Duodenal mucosa (tissue), 2 donors: ENCODE measurements around the gene ADPRH.

Experiments used
- H3K27ac ChIP-seq: one replicate; pipeline ENCODE4 v1.7.0; 2013; ENCODE audit warnings: low read depth, low read length
- H3K27me3 ChIP-seq, 2 donors: one replicate each; pipeline ENCODE4 v1.7.0; 2013; ENCODE audit warnings: low read length in 2 of 2, control low read depth in 1 of 2; ENCODE audit not compliant: insufficient read depth in 2 of 2, control insufficient read depth in 1 of 2
- H3K36me3 ChIP-seq, 2 donors: one replicate each; pipeline ENCODE4 v1.7.0; 2013; ENCODE audit warnings: low read length in 2 of 2, control low read depth in 1 of 2; ENCODE audit not compliant: insufficient read depth in 2 of 2, control insufficient read depth in 1 of 2
- H3K4me1 ChIP-seq, 2 donors: one replicate each; pipeline ENCODE4 v1.7.0; 2013; ENCODE audit warnings: low read length in 2 of 2, control low read depth in 1 of 2; ENCODE audit not compliant: insufficient read depth in 2 of 2, control insufficient read depth in 1 of 2
- H3K4me3 ChIP-seq, 2 donors: one replicate each; pipeline ENCODE4 v1.7.0; 2013; ENCODE audit warnings: low read length in 2 of 2, low read depth in 1 of 2
- H3K9ac ChIP-seq, 2 donors: one replicate each; pipeline ENCODE4 v1.7.0; 2013; ENCODE audit warnings: low read length in 2 of 2, low read depth in 1 of 2
- H3K9me3 ChIP-seq, 2 donors: one replicate each; pipeline ENCODE4 v1.7.0; 2013; ENCODE audit warnings: low read length in 2 of 2, control low read depth in 1 of 2; ENCODE audit not compliant: control insufficient read depth in 1 of 2

Gene ADPRH

DNA sequence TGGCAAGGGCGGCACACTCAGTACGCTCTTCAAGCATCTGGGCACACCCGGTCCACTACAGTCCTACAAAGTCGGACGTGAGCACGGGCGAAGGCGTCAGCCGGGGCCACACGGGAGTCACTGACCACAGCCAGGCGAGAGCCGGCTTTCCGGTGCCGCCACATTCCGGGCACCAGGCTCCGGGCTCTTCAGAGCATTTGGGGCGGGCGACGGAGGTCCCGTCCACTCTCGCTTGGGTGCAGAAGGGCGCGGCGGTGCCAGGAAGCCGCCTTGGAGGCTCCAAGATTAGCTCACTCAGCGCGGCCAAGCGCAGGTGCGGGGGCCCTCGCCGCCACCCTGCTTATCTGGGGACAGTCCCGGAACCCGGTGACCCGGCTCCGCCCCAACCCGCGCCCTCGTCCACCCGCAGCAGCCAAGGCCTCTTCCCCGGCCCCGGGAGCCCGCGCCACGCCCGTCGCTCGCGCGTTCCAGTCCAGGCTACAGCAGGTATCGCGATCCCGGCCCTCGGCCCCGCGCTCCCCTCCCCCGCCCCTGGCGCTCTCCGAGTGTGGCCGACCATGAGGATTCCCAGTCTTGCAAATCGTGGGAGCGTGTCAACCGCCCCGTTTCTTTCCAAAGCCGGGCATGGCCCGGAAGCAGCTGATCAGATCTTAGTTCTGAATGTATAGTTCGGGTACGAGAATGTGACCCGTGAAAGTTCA is at the start of gene ADPRH:
Gene ADPRH, plus strand, starts transcription at position 127 of the 701 bp plus-strand sequence. CDS start 2,678 bp downstream, outside the sequence.
- Histone ChIP-seq H3K36me3 (no peaks in the 10 kb centered on the region), H3K9me3 (no peaks in the 10 kb centered on the region), H3K4me3 (peak within 1 kb of the TSS; percentile 67 to 86), H3K9ac (peak within 1 kb of the TSS; percentile 67 to 74), H3K27ac (peak within 1 kb of the TSS; percentile 81), H3K4me1 (peaks cover 3 to 4% of the 10 kb centered on the region in 2 donors), H3K27me3 (no peaks in the 10 kb centered on the region)

DNA sequence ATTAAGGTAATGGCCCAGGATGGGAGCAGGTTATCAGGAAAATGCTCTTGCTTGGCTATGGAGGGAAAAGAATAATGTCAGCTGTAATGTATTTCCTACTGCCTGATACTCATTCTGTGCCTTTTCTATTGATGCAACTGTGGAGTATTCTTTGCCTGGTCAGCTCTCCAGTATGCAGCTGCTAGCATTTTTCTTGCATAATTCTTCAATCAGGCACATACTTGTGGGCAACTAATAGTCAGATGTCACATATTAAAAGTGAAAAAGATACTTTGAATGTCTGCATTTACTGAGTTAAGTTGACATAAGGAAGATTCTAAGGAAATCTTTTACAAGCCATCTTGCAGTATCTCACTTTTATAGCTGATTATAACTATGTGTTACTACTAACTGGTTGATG is 49.4 kb upstream of the ADPRH start:
- peaks cover 0 to under 1% of the 10 kb centered on the region in 2 donors for H3K36me3 ChIP-seq
- H3K27me3 ChIP-seq, result no peaks in the 10 kb centered on the region
- no peak overlapping the region for H3K4me3 ChIP-seq
- no peaks in the 10 kb centered on the region for H3K9me3 ChIP-seq
- H3K9ac ChIP-seq, result no peak overlapping the region
- no peak overlapping the region for H3K27ac ChIP-seq
- no peaks in the 10 kb centered on the region for H3K4me1 ChIP-seq

DNA sequence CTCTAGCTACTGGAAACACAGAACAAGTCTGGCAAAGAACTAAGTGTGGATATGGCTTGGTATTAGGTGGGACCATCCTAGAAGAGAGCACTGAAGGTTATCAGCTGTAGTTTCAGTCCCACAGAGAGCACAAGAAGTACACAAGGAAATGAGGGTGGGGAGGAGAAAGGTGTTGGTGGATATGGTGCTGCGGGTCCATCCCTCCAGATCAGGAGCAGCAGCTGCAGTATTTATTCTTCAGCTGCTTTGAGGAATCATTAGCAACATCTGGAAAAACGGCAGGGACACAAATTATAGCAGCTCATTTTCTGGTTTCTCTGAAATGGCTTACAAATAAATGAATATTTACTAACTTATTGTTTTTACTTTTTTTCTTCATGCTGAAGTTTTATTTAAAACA is 48.8 kb upstream of the ADPRH start:
- no peak overlapping the region for H3K27ac ChIP-seq
- H3K36me3 ChIP-seq, result no peaks in the 10 kb centered on the region
- no peak overlapping the region for H3K4me3 ChIP-seq
- no peaks in the 10 kb centered on the region for H3K27me3 ChIP-seq
- no peak overlapping the region for H3K9ac ChIP-seq
- H3K4me1 ChIP-seq, result no peaks in the 10 kb centered on the region
- H3K9me3 ChIP-seq, result no peaks in the 10 kb centered on the region

DNA sequence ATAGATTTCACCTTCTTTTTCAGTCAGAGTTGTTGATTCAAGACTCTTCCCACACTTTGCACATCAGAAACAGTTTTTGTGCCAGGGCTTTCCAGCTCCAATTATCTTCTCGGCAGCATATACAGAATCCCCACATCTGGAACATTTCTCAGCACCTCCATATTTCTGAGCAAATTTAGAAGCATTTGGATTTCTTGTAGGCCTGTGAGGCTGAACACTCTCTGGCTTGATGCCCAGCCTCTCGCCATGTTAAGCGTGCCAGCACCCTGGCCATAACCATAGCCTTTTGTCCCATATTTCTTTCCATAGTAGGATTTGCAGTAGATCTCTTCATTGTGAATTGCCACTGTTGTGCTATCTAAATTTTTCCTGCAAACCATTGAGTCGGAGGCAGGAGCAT is 48.1 kb upstream of the ADPRH start:
- Histone ChIP-seq H3K27me3 (no peaks in the 10 kb centered on the region), H3K4me3 (no peak overlapping the region), H3K4me1 (no peaks in the 10 kb centered on the region), H3K36me3 (no peaks in the 10 kb centered on the region), H3K9ac (no peak overlapping the region), H3K9me3 (no peaks in the 10 kb centered on the region), H3K27ac (no peak overlapping the region)

DNA sequence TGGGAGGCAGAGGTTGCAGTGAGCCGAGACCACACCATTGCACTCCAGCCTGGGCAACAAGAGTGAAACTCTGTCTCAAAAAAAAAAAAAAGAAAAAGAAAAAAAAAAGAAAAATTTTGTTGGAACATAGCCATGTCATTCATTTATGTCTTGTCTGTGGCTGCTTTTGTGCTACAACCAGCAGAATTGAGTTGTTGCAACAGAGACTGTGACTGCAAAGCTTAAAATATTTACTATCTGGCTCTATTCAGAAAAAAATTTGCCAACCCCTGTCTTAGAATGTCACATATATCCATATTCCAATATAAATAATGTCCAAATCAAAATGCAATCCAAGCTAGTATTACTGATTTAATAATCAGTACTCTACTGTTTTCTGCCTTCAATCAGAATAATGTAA is 45.0 kb upstream of the ADPRH start:
- no peak overlapping the region for H3K9ac ChIP-seq
- H3K9me3 ChIP-seq, result no peaks in the 10 kb centered on the region
- H3K4me3 ChIP-seq, result no peak overlapping the region
- no peak overlapping the region for H3K27ac ChIP-seq
- no peaks in the 10 kb centered on the region for H3K4me1 ChIP-seq
- no peaks in the 10 kb centered on the region for H3K27me3 ChIP-seq
- no peaks in the 10 kb centered on the region for H3K36me3 ChIP-seq

DNA sequence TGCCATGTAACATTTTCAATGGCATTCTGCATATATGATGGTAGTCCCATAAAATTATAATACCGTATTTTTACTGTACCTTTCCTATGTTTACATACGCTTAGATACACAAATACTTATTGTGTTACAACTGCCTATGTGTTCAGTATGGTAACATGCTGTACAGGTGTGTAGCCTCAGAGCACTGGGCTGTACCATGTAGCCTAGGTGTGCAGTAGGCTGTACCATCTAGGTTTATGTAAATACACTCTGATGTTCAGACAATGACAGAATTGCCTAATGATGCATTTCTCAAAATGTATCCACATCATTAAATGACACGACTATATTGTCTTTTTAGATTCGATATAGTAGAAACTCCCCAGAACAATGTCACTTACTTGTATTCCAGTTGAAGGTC is 42.5 kb upstream of the ADPRH start:
- Histone ChIP-seq H3K36me3 (no peaks in the 10 kb centered on the region), H3K9me3 (no peaks in the 10 kb centered on the region), H3K9ac (no peak overlapping the region), H3K27me3 (no peaks in the 10 kb centered on the region), H3K4me1 (no peaks in the 10 kb centered on the region), H3K4me3 (no peak overlapping the region), H3K27ac (no peak overlapping the region)

DNA sequence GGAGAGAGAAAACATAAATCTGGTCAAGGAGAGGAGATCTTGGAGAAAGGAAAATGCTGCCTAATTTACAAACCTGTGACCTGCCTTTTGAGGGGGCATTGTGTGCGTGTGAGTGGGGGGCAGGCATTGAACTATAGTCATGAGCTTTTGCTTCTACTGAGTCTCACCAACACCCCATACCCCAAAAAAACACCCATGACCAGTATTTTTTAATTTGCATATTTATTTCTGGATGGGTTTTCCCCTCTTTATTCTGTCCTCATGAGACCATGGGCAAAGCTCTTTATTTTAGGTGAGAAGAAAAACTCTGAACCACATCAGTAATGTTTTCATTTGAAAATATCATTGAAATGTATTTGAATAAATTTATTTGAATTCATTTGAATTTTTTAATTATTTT is 40.5 kb upstream of the ADPRH start:
- H3K9me3 ChIP-seq, result no peaks in the 10 kb centered on the region
- no peaks in the 10 kb centered on the region for H3K36me3 ChIP-seq
- no peaks in the 10 kb centered on the region for H3K4me1 ChIP-seq

DNA sequence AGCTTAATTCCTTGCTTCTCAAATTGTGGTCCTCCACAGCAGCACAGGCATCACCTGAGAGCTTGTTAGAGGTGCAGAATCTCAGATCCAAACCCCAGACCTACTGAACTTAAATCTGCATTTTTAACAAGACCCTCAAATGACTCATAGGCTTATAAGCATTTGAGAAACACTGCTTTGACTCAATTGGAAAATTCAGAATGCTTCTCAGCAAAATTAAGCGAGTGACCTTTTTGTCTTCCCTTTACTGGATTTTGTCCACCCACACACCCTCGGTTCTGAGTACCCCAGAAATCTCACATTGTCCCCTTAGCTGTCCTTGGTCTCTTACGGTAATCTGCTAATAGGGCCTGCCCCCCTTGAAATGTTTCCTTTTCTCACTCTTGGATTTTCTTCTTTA is 37.7 kb upstream of the ADPRH start:
- no peaks in the 10 kb centered on the region for H3K4me1 ChIP-seq
- no peaks in the 10 kb centered on the region for H3K27me3 ChIP-seq

More for the DNA sequence above, 40.5 kb upstream of the ADPRH start:
- Histone ChIP-seq H3K4me3 (no peak overlapping the region), H3K27ac (no peak overlapping the region), H3K27me3 (no peaks in the 10 kb centered on the region), H3K9ac (no peak overlapping the region)

DNA sequence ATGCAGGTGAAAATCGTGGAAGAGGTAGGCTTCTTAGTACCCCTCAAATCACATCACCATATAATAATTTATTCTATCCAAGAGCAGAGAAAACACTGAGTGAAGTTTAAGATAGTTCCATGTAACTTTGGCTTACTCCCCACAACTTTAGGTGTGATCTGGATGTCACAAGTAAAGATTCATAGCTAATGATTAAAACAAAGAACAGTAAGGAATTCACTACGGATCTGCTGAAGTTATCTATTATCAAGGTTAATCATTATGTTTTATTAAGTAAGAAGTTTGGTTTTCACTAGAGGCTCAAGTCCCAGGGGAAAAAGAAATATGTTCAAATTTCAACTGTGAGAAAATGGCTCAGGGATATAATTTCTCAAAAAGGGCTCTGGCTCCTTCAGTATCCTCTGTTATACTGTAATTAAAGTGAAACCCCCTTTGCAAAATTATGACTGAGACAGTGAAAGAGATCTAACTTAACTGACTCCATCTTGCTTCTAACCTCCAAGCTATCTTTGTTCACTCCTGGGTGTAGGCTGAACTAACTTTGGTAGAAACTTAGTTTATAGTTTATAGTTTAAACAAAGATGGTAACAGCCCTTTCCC is 37.0 kb upstream of the ADPRH start:
- no peak overlapping the region for H3K9ac ChIP-seq

More for the DNA sequence above, 37.7 kb upstream of the ADPRH start:
- Histone ChIP-seq H3K27ac (no peak overlapping the region), H3K4me3 (no peak overlapping the region), H3K9me3 (no peaks in the 10 kb centered on the region), H3K9ac (no peak overlapping the region), H3K36me3 (no peaks in the 10 kb centered on the region)

DNA sequence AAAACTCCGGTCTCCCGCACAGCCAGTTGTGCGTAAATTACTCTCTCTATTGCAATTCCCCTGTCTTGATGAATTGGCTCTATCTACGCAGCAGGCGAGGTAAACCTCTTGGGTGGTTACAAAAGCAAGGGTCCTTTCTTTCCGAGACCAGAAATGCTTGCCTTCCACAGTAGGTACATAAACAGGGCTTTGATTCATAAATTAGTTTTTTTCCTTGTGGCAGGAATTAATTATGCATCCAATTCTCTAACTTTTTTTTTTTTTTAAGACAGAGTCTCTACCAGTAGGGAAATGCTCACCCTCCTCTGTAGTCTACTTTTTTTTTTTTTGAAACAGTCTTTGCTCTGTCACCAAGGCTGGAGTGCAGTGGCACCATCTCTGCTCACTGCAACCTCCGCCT is 36.1 kb upstream of the ADPRH start:
- no peaks in the 10 kb centered on the region for H3K36me3 ChIP-seq
- H3K4me1 ChIP-seq, result no peaks in the 10 kb centered on the region
- no peaks in the 10 kb centered on the region for H3K9me3 ChIP-seq
- no peak overlapping the region for H3K27ac ChIP-seq
- no peak overlapping the region for H3K9ac ChIP-seq
- H3K4me3 ChIP-seq, result no peak overlapping the region
- no peaks in the 10 kb centered on the region for H3K27me3 ChIP-seq

More for the DNA sequence above, 37.0 kb upstream of the ADPRH start:
- no peak overlapping the region for H3K27ac ChIP-seq
- H3K27me3 ChIP-seq, result no peaks in the 10 kb centered on the region
- H3K4me3 ChIP-seq, result no peak overlapping the region
- no peaks in the 10 kb centered on the region for H3K4me1 ChIP-seq
- H3K36me3 ChIP-seq, result no peaks in the 10 kb centered on the region
- no peaks in the 10 kb centered on the region for H3K9me3 ChIP-seq
